H7 (cell line): Measurements from ENCODE around the gene TENM4. TPM values are rescaled to one million over a fixed set of nuclear protein-coding genes. Genes with fewer than 3 reads are reported as not detected.

ENCODE experiments used
- DNase-seq: peaks from one replicate; pipeline ENCODE4 v3.0.0; 2012
- H3K27me3 ChIP-seq: 2 replicates; pipeline ENCODE4 v1.6.0; 2011; ENCODE audit warnings: mild to moderate bottlenecking, low read length; ENCODE audit not compliant: control insufficient read depth, insufficient read depth
- H3K36me3 ChIP-seq: replicated peaks from 2 replicates; pipeline ENCODE4 v1.5.1; 2011; ENCODE audit warnings: low read length; ENCODE audit not compliant: control insufficient read depth, insufficient read depth
- H3K4me3 ChIP-seq: 2 replicates; pipeline ENCODE4 v1.5.1; 2011; ENCODE audit warnings: low read depth, mild to moderate bottlenecking, control low read depth, low read length, moderate library complexity; ENCODE audit not compliant: insufficient read depth
- total RNA-seq: library from RNA; depleted of rRNA; stranded (reverse); fragments of >200 nt; shearing (Covaris generic); gene quantifications from 2 replicates; pipeline ENCODE4 v1.2.3, GENCODE V29; 2014

The TENM4 gene
- total RNA-seq, 1 experiment from 2014 or later = 29.6 TPM

GRCh38 chr11:79139900-79140299, 300.9 kb downstream of the TENM4 start:
- no peak for DNase-seq
- H3K36me3 ChIP-seq = no peaks in the 10 kb centered on the region

GRCh38 chr11:79129702-79130101, 311.1 kb downstream of the TENM4 start:
- no peak for DNase-seq
- Histone ChIP-seq H3K4me3 (no peak overlapping the region), H3K27me3 (no peaks in the 10 kb centered on the region), H3K36me3 (no peaks in the 10 kb centered on the region)

More at GRCh38 chr11:79139900-79140299, 300.9 kb downstream of the TENM4 start:
- Histone ChIP-seq H3K27me3 (no peaks in the 10 kb centered on the region), H3K4me3 (no peak overlapping the region)

DNA sequence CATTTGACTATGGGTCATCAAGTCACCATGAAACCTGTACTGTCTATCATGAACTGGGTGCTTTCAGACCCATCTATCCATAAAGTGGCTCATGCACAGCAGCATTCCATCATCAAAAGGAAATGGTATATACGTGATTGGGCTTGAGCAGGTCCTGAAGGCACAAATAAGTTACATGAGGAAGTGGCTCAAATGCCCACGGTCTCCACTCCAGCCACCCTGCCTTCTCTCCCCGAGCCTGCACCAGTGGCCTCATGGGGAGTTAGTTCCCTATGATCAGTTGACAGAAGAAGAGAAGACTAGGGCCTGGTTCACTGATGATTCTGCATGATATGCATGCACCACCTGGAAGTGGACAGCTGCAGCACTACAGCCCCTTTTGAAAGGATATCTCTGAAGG, 312.5 kb downstream of the TENM4 start:
- no peaks in the 10 kb centered on the region for H3K27me3 ChIP-seq
- no peak for DNase-seq
- H3K36me3 ChIP-seq = no peaks in the 10 kb centered on the region
- no peak overlapping the region for H3K4me3 ChIP-seq

- Histone ChIP-seq H3K27me3 (no peaks in the 10 kb centered on the region), H3K36me3 (no peaks in the 10 kb centered on the region), H3K4me3 (no peak overlapping the region)
- DNase-seq = no peak
These were observed 318.1 kb downstream of the TENM4 start for GRCh38 chr11:79122759-79123158.

DNA sequence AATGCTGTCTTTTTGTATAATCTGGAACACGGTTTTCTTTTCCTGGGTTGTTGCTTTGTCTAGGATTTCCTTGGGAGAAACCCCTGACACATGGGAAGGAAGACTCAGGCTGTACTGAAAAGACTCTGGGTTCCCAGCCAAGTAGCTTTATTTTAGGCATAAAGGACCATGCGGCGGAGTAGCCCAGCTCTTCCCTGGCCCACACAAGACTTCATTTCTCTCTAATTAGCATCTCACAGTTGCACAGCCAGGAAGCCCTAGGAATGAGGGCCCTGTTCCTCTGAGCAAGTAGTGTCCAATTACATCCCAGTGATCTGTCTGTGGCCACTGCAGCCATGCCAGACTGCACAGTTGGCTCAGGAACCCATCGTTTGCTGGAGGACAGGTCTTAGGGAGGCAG, 319.5 kb downstream of the TENM4 start:
- H3K4me3 ChIP-seq = no peak overlapping the region
- no peak for DNase-seq
- H3K27me3 ChIP-seq = no peaks in the 10 kb centered on the region

DNA sequence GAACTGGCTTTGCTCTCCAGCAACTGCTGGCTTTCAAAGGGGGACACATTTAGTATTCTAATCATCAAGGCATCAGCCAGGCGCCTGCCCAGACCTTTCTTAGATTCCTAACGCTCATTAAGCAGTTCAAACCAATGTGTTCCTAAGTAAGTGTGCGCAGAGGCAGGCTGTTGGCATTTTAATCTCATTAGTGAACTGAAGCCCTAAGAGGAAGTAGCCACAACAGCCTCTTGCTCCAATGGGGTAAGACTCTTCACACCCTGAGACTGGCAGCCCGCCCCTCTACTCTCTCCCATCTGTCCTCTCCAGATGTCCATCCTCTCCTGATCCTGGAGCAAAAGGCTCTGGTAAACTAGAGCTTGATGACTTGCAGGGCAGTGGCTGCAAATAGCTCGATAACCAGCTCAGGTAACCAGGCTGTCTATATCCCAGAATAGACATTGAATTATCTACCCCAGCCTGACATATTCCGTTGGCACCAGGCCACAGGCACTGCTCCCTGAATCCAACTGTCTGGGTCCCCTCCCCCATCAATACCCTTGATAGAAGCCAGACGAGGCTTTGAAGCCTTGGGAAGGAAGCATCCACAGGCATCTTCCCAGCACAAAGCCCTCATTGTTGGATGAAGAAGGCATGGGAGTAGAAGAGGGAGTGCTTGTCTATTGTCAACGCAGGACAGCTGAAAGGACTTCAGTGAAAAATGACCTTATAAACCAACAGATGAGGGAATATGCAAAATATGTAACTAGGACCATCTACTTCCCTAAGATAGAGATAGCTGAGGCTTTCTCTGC, 321.1 kb downstream of the TENM4 start:
- Histone ChIP-seq H3K4me3 (no peak overlapping the region), H3K36me3 (no peaks in the 10 kb centered on the region), H3K27me3 (no peaks in the 10 kb centered on the region)
- DNase-seq = no peak

More for the DNA sequence above, 319.5 kb downstream of the TENM4 start:
- H3K36me3 ChIP-seq = no peaks in the 10 kb centered on the region

DNA sequence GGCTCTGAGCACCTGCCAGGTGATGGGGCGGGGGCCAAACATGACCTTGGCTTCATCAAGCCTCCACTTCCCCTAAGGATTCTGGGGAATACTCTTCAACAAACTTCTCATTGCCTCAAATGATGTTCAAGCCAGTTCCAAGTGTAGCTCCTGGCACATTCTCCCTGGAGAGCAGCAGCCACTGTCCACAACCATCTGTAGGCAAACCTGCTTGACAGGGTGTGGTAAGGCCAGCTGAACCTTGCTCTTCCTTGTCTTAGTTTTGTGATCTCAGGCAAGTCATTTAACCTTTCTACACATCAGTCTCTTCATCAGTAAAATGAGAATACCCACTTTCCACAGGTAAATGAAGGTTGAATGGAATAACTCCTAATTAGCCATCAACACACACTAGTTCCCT, 323.3 kb downstream of the TENM4 start:
- Histone ChIP-seq H3K4me3 (no peak overlapping the region), H3K27me3 (no peaks in the 10 kb centered on the region), H3K36me3 (no peaks in the 10 kb centered on the region)
- DNase-seq = no peak

DNA sequence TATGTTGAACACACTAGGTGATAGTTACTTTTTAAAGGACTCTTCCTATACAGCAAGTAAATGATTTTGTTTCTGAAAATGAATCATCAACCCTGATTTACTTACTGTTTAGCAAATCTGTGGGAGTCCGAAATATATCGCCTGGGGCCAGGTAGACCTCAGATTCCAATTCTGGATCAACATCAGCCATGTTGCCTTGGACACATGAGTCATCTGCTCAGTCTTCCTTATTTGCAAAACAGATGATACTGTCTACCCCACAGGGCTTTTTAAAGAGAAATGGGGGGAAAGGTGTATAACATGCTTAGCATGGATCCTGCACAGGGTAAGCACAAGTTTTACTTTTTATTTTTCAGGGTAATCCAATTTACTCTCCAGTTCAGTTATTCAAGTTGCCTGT, 324.2 kb downstream of the TENM4 start:
- Histone ChIP-seq H3K27me3 (no peaks in the 10 kb centered on the region), H3K36me3 (no peaks in the 10 kb centered on the region), H3K4me3 (no peak overlapping the region)
- no peak for DNase-seq

DNA sequence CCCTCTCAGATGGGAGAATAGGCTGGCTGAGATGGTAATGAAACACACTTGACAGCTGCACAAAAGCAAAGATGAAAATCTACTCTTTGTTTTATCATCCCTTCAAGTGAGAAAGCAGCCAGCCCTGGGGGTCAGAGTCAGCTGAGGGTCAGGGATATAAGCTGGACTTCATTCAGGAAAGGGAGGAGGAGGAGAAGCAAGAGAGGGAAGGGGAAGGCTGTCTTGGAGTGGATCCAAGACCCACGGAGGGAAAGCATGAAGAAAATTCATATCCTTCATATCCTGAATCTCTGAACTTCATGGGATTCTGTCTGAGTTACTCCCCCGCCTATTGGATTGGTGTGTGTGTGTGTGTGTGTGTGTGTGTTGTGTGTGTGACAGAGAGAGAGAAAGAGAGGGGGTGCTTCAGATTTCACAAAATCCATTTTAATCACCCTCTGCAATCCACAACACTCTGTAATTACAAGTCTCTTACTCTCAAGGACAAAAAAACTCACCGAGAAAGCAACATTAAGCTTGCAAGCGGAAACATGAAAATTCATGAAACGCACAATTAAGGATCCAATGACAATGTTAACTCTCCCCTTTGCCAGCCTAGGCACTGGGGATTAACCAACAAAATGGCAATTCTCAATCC, 327.7 kb downstream of the TENM4 start:
- DNase-seq = no peak
- H3K4me3 ChIP-seq = no peak overlapping the region
- H3K36me3 ChIP-seq = no peaks in the 10 kb centered on the region
- H3K27me3 ChIP-seq = no peaks in the 10 kb centered on the region

DNA sequence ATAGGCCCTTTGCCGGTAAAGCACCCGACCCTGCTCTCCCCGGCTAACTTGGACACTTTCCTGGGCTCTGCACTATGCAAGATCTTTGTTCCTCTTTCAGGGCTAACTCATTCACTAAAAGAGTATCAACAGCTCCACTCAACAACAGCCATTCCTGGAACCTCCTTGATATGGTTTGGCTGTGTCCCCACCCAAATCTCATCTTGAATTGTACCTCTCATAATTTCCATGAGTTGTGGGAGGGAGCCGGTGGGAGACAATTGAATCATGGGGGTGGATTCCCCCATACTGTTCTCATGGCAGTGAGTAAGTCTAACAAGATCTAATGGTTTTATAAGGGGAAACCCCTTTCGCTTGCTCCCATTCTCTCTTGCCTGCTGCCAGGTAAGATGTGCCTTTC, 330.0 kb downstream of the TENM4 start:
- H3K36me3 ChIP-seq = no peaks in the 10 kb centered on the region
- H3K27me3 ChIP-seq = no peaks in the 10 kb centered on the region
- no peak overlapping the region for H3K4me3 ChIP-seq
- DNase-seq = no peak

- Histone ChIP-seq H3K36me3 (no peaks in the 10 kb centered on the region), H3K4me3 (no peak overlapping the region), H3K27me3 (no peaks in the 10 kb centered on the region)
- no peak for DNase-seq
These were observed 330.5 kb downstream of the TENM4 start for GRCh38 chr11:79110321-79110720.

GRCh38 chr11:79108851-79109250, 332.0 kb downstream of the TENM4 start:
- Histone ChIP-seq H3K27me3 (no peaks in the 10 kb centered on the region), H3K4me3 (no peak overlapping the region), H3K36me3 (no peaks in the 10 kb centered on the region)
- no peak for DNase-seq

DNA sequence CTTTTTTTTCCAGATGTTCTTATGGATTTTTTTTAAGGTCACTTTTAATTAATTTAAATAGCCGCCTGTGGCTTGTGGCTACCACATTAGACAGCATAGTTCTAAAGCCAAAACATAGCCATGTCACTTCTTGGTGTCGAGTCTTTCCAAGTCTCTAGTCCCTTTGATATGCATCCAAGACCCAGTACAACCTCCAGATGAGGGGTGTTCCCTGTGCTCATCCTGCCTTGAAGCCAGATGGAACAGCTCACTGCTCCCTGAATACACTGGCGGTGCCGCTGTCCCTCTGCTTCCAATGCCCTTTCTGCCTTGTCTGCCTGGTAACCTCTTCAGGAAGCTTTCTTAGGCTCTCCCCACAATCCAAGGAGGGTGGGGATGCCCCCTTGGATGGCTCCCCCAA, 338.0 kb downstream of the TENM4 start:
- Histone ChIP-seq H3K36me3 (no peaks in the 10 kb centered on the region), H3K27me3 (no peaks in the 10 kb centered on the region), H3K4me3 (no peak overlapping the region)
- DNase-seq = no peak

DNA sequence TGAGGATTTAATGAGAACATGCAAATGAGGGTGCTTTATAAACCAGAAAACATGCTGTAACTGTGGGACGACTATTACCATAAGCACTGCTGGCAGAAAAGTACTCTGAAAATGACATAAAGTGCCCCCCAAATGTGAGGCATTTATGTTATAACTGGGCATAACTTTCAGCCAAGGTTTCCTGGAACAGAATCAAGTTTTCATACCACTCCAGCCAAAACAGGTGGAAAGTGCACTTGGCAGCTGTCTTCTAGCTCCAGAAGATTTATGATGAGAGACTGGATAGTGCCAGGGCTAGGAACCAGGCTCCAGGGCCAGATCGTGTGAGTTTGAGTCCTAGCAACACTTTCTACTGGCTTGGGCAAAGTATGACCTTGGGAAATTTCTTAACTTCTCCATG, 339.2 kb downstream of the TENM4 start:
- Histone ChIP-seq H3K27me3 (no peaks in the 10 kb centered on the region), H3K36me3 (no peaks in the 10 kb centered on the region), H3K4me3 (no peak overlapping the region)
- DNase-seq = no peak

DNA sequence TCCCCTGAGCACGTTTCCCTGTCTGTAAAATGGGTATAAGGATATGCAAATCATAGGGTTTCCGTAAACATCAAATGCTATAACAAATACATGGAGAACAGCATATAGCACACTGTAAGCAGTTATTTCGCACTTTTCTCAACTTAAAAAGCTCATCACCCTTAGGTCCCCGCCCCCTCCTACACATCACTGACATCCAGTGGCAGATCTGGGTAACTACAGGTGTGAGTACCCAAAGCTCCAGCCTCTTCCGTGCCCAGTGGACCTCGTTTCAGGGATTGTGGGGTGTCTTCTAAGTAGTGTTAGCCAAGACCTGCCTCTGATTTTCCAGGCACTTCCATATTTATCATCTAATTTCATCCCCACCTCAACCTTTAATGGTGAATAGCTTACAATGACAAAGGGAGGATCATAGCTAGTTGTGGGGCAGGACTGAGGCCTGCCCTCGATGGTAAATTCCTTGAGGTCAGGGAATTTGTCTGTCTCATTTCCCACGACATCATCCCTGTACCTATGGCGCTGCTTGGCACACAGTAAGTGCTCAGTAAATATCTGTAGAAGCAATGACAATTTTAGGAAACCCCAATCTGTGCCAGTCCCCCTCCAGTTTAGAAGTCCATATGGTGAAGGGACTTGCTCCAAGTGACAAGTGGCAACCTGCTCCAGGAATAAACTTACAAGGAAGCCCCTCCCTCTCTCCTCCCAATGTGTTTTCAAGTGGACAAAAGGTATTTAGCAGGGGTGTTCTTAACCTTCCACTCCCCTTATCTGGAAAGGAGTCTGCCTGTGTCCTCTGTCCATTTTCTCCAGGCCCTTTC, 340.5 kb downstream of the TENM4 start:
- DNase-seq = peak; percentile 82
- Histone ChIP-seq H3K4me3 (no peak overlapping the region), H3K27me3 (no peaks in the 10 kb centered on the region), H3K36me3 (no peaks in the 10 kb centered on the region)
